GM21825 (cell line): ENCODE measurements around the gene KLHDC8B.

ENCODE experiments used
- ATAC-seq: cut with Tn5 transposase; IDR thresholded peaks from one replicate; pipeline ENCODE4 v1.9.1; 2021; ENCODE audit warnings: mild to moderate bottlenecking, moderate library complexity; ENCODE audit not compliant: unreplicated experiment

The KLHDC8B gene

GRCh38 chr3:49158103-49158709 is 13.2 kb upstream of the KLHDC8B start:
- no peak for ATAC-seq

- no peak for ATAC-seq
These were observed 12.6 kb upstream of the KLHDC8B start for GRCh38 chr3:49158792-49159191.

GRCh38 chr3:49161197-49161596 is 10.2 kb upstream of the KLHDC8B start:
- no peak for ATAC-seq

- no peak for ATAC-seq
These were observed 9.4 kb upstream of the KLHDC8B start for GRCh38 chr3:49161808-49162530.

- ATAC-seq = no peak
These were observed 8.5 kb upstream of the KLHDC8B start for GRCh38 chr3:49162751-49163419.

- no peak for ATAC-seq
These were observed 7.8 kb upstream of the KLHDC8B start for GRCh38 chr3:49163609-49164008.

GRCh38 chr3:49164983-49165720 is 6.2 kb upstream of the KLHDC8B start:
- no peak for ATAC-seq

GRCh38 chr3:49165771-49166751 is 5.3 kb upstream of the KLHDC8B start, which contains the start of gene CCDC71:
Gene CCDC71, minus strand, starts transcription at chr3:49166331. Its CDS starts 2,123 bp downstream, at chr3:49164208.
- ATAC-seq = no peak

GRCh38 chr3:49166752-49167556 is 4.4 kb upstream of the KLHDC8B start:
- ATAC-seq = no peak

GRCh38 chr3:49170744-49171118 is 667 bp upstream of the KLHDC8B start:
- no peak for ATAC-seq

- ATAC-seq = no peak
These were observed 540 bp downstream of the KLHDC8B start for GRCh38 chr3:49171775-49172500.

GRCh38 chr3:49172551-49173041 is 1.2 kb downstream of the KLHDC8B start:
- ATAC-seq = no peak

GRCh38 chr3:49173116-49173791 is 1.9 kb downstream of the KLHDC8B start:
- ATAC-seq = no peak

- ATAC-seq = no peak
These were observed 2.4 kb downstream of the KLHDC8B start for GRCh38 chr3:49173792-49174170.

- ATAC-seq = no peak
These were observed 3.1 kb downstream of the KLHDC8B start for GRCh38 chr3:49174397-49174985.

- ATAC-seq = no peak
These were observed 4.1 kb downstream of the KLHDC8B start for GRCh38 chr3:49175530-49175929.

GRCh38 chr3:49177073-49177472 is 5.7 kb downstream of the KLHDC8B start:
- no peak for ATAC-seq

GRCh38 chr3:49180116-49180515 is 8.7 kb downstream of the KLHDC8B start:
- no peak for ATAC-seq
